Measurements from ENCODE around the gene QRSL1. TPM values are rescaled to one million over a fixed set of nuclear protein-coding genes. Genes with fewer than 3 reads are reported as not detected.

QRSL1 gene
- total and polyA plus RNA-seq, 2 experiments from 2014 or later, result 18.4 to 19.3 TPM

DNA sequence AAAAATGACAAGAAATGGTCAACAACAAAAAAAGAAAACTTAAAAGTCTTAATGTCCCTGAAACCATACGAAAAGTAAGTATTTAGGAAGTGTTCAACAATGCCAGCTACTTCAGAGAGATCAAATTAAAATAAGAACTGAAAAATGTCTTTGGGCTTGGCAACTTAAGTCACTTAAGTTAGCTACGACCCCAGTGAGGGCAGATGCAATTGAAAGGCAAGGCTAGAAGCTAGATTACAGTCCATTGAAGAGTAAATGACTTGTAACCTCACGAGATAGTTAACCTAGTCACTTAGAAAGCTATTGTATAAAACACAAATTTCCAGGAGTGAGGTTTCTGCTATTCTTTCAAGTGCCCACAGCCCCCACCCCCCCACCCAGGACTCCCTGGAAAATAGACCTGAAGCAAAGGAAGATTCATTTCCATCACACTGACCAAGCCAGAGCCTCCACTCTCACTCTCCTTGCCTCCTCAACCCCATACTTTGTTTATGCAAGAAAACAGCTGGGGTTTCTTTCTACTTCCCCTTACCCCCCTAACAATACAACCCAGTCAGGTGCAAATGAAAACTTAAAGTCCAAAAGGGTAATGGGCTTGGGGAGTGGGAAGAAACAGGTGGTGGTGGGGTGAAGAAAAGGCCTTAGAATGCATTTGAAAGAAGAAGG is 14.7 kb upstream of the QRSL1 start (continued):
- TF ChIP-seq, protein P1, sequence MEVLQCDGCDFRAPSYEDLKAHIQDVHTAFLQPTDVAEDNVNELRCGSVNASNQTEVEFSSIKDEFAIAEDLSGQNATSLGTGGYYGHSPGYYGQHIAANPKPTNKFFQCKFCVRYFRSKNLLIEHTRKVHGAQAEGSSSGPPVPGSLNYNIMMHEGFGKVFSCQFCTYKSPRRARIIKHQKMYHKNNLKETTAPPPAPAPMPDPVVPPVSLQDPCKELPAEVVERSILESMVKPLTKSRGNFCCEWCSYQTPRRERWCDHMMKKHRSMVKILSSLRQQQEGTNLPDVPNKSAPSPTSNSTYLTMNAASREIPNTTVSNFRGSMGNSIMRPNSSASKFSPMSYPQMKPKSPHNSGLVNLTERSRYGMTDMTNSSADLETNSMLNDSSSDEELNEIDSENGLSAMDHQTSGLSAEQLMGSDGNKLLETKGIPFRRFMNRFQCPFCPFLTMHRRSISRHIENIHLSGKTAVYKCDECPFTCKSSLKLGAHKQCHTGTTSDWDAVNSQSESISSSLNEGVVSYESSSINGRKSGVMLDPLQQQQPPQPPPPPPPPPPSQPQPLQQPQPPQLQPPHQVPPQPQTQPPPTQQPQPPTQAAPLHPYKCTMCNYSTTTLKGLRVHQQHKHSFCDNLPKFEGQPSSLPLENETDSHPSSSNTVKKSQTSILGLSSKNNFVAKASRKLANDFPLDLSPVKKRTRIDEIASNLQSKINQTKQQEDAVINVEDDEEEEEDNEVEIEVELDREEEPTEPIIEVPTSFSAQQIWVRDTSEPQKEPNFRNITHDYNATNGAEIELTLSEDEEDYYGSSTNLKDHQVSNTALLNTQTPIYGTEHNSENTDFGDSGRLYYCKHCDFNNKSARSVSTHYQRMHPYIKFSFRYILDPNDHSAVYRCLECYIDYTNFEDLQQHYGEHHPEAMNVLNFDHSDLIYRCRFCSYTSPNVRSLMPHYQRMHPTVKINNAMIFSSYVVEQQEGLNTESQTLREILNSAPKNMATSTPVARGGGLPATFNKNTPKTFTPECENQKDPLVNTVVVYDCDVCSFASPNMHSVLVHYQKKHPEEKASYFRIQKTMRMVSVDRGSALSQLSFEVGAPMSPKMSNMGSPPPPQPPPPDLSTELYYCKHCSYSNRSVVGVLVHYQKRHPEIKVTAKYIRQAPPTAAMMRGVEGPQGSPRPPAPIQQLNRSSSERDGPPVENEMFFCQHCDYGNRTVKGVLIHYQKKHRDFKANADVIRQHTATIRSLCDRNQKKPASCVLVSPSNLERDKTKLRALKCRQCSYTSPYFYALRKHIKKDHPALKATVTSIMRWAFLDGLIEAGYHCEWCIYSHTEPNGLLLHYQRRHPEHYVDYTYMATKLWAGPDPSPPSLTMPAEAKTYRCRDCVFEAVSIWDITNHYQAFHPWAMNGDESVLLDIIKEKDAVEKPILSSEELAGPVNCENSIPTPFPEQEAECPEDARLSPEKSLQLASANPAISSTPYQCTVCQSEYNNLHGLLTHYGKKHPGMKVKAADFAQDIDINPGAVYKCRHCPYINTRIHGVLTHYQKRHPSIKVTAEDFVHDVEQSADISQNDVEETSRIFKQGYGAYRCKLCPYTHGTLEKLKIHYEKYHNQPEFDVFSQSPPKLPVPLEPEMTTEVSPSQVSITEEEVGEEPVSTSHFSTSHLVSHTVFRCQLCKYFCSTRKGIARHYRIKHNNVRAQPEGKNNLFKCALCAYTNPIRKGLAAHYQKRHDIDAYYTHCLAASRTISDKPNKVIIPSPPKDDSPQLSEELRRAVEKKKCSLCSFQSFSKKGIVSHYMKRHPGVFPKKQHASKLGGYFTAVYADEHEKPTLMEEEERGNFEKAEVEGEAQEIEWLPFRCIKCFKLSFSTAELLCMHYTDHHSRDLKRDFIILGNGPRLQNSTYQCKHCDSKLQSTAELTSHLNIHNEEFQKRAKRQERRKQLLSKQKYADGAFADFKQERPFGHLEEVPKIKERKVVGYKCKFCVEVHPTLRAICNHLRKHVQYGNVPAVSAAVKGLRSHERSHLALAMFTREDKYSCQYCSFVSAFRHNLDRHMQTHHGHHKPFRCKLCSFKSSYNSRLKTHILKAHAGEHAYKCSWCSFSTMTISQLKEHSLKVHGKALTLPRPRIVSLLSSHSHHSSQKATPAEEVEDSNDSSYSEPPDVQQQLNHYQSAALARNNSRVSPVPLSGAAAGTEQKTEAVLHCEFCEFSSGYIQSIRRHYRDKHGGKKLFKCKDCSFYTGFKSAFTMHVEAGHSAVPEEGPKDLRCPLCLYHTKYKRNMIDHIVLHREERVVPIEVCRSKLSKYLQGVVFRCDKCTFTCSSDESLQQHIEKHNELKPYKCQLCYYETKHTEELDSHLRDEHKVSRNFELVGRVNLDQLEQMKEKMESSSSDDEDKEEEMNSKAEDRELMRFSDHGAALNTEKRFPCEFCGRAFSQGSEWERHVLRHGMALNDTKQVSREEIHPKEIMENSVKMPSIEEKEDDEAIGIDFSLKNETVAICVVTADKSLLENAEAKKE (CRISPR knock-in tag; IDR thresholded peaks at IDR 0.05), result peak; percentile 96

DNA sequence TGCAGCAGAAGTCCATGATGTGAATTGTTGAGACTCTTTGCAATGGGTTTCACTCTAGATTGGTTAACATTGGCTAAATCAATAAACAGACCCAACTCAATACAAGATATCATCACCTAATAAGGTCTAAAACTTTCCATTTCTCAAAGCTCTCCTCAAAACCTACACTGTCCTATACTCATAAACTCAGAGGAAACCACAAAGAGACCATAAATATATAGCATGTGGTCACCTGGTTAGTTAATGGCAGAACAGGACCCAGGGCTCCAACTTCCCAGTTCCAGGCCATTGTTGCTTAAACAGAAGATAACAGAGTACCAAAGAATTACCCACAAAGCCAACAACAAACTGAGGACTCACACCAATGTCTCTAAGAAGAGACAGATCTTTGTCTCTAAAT is 12.1 kb upstream of the QRSL1 start:
- peaks cover 64% of the 10 kb centered on the region for H3K4me1 Mint-ChIP-seq
- no peak for ATAC-seq
- TF ChIP-seq CREB1 (CRISPR knock-in tag; IDR thresholded peaks at IDR 0.05; ENCODE audit: low read depth), result no peak
- no peak for TF ChIP-seq STAT1 (IDR thresholded peaks at IDR 0.05; ENCODE audit: unreplicated experiment)
- no peak for TF ChIP-seq ZNF114 (CRISPR knock-in tag; IDR thresholded peaks at IDR 0.05)
- TF ChIP-seq, protein P2, sequence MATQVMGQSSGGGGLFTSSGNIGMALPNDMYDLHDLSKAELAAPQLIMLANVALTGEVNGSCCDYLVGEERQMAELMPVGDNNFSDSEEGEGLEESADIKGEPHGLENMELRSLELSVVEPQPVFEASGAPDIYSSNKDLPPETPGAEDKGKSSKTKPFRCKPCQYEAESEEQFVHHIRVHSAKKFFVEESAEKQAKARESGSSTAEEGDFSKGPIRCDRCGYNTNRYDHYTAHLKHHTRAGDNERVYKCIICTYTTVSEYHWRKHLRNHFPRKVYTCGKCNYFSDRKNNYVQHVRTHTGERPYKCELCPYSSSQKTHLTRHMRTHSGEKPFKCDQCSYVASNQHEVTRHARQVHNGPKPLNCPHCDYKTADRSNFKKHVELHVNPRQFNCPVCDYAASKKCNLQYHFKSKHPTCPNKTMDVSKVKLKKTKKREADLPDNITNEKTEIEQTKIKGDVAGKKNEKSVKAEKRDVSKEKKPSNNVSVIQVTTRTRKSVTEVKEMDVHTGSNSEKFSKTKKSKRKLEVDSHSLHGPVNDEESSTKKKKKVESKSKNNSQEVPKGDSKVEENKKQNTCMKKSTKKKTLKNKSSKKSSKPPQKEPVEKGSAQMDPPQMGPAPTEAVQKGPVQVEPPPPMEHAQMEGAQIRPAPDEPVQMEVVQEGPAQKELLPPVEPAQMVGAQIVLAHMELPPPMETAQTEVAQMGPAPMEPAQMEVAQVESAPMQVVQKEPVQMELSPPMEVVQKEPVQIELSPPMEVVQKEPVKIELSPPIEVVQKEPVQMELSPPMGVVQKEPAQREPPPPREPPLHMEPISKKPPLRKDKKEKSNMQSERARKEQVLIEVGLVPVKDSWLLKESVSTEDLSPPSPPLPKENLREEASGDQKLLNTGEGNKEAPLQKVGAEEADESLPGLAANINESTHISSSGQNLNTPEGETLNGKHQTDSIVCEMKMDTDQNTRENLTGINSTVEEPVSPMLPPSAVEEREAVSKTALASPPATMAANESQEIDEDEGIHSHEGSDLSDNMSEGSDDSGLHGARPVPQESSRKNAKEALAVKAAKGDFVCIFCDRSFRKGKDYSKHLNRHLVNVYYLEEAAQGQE (IDR thresholded peaks at IDR 0.05; ENCODE audit: unreplicated experiment), result no peak
- no peak for TF ChIP-seq POLR2AphosphoS5 (IDR thresholded peaks at IDR 0.05; ENCODE audit: low read depth)
- TF ChIP-seq, protein P3, sequence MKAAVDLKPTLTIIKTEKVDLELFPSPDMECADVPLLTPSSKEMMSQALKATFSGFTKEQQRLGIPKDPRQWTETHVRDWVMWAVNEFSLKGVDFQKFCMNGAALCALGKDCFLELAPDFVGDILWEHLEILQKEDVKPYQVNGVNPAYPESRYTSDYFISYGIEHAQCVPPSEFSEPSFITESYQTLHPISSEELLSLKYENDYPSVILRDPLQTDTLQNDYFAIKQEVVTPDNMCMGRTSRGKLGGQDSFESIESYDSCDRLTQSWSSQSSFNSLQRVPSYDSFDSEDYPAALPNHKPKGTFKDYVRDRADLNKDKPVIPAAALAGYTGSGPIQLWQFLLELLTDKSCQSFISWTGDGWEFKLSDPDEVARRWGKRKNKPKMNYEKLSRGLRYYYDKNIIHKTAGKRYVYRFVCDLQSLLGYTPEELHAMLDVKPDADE (IDR thresholded peaks at IDR 0.05), result no peak

More for the DNA sequence above, 12.1 kb upstream of the QRSL1 start:
- H3K9me3 Mint-ChIP-seq, result peaks cover 7% of the 10 kb centered on the region
- Histone ChIP-seq H3K9me2 (ENCODE audit: insufficient read depth) (no peaks in the 10 kb centered on the region), H3K4me1 (ENCODE audit: insufficient read depth) (peaks cover 41% of the 10 kb centered on the region), H3K27ac (ENCODE audit: low read depth) (no peak overlapping the region), H3K36me3 (ENCODE audit: insufficient read depth) (peaks cover under 1% of the 10 kb centered on the region; the same call in 1 of the 2 replicates), H2AFZ (no peak overlapping the region), H3K27me3 (ENCODE audit: insufficient read depth) (no peaks in the 10 kb centered on the region), H3F3A (replicated peaks; ENCODE audit: low read depth) (peaks cover 12% of the 10 kb centered on the region; the same call in 1 of the 2 replicates), H3K4me3 (no peak overlapping the region), H3K4me2 (no peak overlapping the region), H4K20me1 (replicated peaks; ENCODE audit: insufficient read depth) (no peaks in the 10 kb centered on the region), H3K79me2 (replicated peaks; ENCODE audit: insufficient read depth) (no peaks in the 10 kb centered on the region)
- no peak overlapping the region for H3K4me3 Mint-ChIP-seq
- H3K27ac Mint-ChIP-seq, result no peak overlapping the region
- peaks cover 31% of the 10 kb centered on the region for H3K36me3 Mint-ChIP-seq (ENCODE audit: low read depth)
- no peak for DNase-seq (ENCODE audit: low spot score)
- peaks cover 12% of the 10 kb centered on the region for H3K27me3 Mint-ChIP-seq (ENCODE audit: insufficient read depth, low read depth, poor library complexity)
